ELF-1 (cell line): ENCODE data around the gene SH3GL3.

Experiments used
- DNase-seq: peaks from one replicate; pipeline ENCODE4 v3.0.0-alpha.2; 2016; ENCODE audit warnings: low read depth, low spot score

Gene SH3GL3

DNA sequence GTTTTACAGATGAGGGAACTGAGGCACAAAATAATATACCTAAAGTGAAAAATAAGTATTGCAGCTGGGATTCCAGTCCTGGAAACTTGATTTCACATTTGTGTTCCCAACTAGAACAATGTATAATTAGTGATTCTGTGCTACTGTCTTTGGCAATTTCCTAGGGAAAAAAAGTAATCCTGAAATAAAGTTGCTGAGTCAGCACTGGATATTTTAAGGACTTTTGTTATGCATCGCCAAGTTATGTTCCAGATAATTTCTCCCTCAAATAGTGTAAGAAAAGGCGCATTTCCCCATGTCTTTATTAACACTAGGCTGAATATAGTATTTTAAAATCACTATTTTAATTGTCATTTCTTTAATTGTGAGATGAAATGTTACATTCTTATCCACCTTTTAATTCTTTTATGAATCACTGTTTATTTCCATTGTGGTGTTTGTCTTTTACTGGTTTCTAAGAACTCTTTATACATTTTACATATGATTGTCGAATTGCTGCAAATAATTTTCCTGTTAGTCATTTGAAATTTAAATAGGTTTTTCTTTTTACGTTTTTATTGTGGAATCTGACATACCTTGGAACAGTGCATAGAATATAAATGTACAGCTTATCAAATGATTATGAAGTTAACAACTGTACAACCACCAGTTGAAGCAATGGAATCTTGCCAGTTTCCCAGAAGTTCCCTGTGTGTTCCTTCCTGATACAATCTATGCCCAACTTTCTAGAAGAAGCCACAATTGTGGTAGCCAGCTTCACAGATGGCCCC, 56.6 kb downstream of the SH3GL3 start:
- no peak for DNase-seq

DNA sequence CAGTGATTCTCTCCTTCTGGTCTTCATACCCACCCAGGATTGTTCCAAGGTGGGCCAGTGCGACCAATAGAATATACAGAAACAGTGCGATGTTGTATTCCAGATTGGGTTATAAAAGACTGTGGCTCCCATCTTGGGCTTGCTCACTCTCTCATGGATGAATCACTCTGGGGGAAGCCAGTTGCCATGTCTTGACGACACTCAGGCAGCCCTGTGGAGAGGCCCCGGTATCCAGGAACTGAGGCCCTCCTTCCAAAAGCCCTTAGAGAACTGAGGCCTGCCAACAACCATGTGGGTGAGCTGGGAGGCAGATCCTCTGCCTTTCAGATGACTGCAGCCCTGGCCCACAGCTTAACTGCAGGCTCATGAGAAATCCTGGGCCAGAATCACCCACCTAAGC, 57.2 kb downstream of the SH3GL3 start:
- peak; percentile 13 for DNase-seq

DNA sequence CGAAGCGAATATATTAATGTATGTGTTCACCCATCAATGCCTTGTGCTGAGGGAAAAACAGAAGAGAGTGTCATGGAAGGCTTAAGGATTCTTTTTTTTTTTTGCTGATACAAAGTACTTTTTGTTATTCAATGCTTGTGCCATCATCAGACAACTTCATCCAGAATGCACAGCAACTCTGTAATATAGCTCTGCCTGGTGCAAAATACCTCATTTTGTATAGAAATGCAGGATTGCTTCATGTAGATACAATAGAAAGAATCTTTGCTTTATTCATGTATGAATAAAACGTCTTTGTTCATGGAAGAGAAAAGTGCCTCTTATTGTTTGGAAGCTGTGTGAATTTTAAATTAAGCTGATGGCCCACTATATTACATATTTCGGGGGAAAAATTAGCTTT, 62.9 kb downstream of the SH3GL3 start:
- no peak for DNase-seq

DNA sequence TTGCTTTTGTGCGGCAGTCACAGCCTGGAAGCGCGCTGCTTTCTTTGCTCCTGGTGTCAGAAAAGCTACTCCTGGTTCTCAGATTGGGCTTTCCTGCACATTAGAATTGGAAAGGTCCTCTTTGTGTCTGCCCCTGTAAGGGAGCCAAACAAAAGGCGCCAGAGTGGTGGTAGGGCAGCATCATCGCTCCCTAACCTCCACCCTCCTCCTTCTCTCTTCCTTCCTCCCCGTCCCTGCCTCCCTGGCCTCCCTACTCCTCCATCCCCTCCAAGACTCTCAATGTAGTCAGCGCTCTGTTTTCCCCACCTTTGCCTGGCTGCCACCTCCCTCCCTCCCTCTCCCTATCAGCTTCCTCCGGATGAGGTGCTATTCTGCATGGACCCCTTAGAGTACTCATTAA, 65.3 kb downstream of the SH3GL3 start:
- DNase-seq = no peak

DNA sequence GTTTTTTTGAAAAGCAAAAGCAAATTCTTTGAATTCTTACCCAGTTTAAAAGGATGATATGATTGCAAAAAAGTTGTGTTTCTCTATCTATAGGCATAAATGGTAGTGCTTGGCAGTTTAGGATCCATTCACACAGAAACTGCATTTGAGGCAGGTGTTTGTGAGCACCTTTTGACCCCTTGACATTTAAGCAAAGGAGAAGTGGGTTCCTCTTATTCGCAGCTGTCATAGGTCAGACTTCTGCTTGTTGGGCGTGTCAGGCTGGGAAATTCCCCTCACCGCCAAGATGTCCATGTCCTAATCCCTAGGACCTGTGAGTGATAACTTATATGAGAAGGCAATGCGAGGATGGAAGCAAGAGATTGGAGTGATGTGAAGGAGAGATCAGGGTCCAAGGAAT, 67.4 kb downstream of the SH3GL3 start:
- DNase-seq = no peak

DNA sequence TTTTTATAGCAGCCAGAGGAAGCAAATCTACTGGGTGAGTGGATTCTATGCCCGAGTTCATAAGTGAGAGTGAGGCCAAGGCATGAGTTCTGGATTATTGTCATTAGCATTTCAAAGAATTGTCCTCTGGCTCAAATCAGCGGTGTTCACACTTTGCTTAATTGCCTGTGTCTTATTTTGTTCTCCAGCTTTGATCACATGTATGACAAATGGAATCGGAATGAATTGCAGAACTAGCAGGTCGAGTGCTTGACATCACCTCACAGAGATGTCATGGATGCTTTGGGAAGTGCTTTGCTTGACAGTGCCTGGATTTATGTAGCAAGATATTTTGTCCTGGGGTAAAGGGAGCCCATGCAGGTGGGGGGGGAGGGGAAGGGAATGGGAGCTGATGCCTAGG, 68.0 kb downstream of the SH3GL3 start:
- no peak for DNase-seq

DNA sequence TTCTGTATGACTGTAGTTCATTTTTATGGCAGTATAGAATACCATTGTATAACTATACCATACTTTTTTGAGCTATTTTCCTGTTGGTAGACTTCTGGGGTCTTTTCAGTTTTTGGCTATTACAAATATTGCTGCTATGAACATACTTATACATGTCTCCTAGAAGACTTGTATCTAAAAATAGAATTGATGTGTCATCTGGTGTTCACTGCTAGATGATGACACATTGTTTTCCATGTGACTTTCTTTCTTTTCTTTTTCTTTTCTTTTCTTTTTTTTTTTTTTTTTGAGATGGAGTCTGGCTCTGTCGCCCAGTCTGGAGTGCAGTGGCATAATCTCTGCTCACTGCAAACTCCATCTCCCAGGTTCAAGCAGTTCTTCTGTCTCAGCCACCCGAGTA, 69.8 kb downstream of the SH3GL3 start:
- DNase-seq = no peak

DNA sequence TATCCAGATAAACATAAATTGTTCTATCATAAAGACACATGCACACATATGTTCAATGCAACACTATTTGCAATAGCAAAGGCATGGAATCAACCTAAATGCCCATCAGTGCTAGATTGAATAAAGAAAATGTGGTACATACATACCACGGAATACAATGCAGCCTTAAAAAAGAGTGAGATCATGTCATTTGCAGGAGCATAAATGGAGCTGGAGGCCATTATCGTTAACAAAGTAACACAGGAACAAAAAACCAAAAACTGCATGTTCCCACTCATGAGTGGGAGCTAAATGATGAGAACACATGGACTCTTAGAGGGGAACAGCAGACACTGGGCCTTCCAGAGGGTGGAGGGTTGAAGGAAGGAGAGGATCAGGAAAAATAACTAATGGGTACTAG, 79.2 kb downstream of the SH3GL3 start:
- DNase-seq = no peak

DNA sequence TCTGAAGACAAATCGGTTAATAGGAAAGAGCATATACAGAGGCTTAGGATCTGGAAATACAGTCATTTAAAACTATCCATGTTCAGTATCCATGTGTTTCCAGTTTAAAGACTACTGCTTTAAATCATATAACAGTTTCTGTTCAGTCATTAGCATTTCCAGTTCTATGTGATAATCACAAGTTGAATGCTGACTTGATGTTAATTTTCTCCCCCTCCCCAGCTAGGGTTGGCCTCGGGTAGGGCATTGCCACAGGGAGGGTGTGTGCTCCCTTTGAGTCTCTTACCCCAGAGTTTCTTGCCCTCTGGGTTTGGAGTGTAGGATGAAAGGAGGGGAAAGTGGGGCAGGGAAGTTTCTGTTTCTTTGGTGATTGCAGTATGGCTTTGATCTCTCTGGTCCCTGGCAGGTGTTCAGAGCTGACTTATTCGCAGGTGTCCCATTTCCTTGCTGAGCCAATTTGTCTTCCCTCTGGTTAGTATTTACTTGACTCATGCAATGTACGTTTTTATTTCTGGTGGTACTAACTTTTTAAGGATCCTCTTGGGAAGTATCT, 86.3 kb downstream of the SH3GL3 start:
- no peak for DNase-seq

DNA sequence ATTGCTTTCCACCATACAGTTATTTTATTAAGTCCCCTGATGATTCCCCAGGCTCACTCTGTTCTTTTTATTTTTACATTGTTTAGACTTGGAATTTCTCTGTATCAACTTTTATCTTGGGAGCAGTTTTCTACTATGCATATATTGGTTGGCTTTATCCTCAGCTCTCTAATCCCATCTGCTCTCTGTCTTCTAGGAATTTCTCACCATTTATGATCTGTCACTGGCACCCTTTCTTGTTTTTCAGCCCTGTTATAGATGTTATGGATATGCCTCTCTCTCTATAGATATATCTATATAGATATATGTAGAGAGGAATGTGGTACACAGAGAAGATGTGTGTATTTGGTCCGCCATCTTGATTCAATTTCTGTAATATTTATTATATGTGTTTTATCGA, 90.5 kb downstream of the SH3GL3 start:
- no peak for DNase-seq

DNA sequence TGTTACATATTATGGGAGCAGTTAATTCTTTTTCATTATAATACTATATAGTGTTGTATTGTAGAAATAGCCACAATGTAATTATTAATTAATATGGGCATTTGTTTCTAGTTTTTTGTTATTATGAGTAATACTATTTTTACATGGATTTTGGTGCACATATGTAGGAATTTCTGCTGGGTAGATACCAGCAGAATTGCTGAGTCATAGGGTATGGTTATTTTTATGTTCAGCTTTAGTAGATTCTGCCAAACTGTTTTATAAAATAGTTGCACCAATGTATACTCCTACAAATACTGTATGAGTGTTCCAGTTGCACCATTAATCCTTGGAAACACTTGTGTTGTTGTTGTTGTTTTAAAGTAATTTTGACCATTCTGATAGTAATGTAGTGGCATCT, 91.5 kb downstream of the SH3GL3 start:
- no peak for DNase-seq

DNA sequence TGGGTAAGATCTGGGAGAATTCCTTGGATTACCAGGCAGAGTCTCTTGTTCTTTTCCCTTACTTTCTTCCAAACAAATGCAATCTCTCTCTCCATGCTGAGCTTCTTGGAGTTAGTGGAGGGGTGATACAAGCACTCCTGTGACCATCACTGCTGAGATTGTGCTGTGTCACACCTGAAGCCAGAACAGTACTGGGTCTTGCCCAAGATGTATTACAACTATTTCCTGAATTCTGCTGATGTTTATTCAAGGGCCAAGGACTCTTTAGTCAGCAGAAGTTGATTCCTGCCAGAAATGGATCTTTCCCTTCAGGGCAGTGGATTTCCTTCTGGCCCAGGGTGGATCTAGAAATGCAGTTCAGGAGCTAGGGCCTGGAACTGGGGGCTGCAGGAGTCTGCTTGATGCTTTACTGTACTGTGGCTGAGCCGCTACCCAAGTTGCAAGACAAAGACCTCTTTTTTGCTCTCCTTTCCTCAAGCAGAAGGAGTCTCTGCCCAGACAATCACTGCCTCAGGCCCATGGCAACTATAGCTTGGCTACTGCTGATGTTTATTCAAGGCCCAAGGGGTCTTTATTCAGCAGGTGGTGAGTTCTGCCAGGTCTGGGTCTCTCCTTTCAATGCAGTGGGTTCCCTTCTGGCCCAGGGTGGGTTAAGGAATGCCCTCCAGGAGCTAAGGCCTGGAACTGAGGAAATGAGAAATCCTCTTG, 98.8 kb downstream of the SH3GL3 start:
- DNase-seq = peak; percentile 60

DNA sequence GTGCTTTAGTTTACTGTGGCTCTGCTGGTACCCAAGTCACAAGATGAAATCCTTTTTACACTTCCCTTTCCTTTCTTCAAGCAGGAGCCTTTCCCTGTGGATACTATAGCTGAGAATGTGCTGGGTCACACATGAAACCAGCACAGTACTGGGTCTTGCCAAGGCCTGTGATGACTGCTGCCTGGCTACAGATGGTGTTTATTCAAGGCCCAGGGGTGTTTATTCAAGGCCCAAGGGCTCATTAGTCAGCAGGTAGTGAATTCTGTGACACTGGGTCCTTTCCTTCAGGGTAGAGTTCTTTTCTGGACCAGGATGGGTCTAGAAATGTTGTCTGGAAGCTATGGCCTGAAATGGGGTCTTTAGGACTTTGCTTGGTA, 99.4 kb downstream of the SH3GL3 start:
- no peak for DNase-seq

DNA sequence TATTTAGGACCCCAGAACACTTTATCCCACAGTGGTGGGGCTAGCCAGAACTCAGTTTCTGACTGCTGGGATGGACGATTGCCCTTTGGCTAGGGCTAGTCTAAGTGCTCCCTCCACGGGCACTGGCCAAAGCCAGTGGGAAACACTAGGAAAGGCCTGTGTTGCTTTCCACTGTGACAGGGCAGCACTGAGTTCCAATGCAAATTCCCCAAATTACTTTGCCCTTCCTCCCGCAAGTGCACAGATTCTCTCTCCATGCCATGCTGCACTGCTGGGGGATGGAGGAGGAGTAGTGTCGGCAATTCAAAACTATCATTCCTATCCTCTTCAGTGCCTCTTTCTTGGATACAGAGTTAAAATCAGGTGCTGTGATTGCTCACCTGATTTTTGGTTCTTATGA, 100.0 kb downstream of the SH3GL3 start:
- DNase-seq = no peak

DNA sequence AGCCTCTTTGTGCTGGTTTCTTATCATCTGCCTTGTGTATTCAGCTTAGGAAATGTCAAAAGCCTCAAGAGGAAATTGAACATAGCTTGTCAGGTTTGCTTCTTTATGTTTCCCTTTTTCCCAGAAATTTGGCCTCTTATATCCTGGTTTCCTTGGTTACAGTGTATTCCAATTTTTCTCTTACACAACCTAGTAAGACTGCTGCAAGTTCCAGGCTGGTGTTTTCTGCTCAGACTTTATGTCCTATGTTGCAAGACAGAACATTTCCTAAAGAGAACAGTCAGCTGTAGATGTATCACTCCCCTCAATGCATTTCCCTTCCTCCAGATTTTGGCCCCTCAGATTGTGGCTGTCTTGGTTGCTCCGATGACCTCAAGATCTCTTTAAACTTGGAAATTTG, 102.5 kb downstream of the SH3GL3 start:
- DNase-seq = no peak

DNA sequence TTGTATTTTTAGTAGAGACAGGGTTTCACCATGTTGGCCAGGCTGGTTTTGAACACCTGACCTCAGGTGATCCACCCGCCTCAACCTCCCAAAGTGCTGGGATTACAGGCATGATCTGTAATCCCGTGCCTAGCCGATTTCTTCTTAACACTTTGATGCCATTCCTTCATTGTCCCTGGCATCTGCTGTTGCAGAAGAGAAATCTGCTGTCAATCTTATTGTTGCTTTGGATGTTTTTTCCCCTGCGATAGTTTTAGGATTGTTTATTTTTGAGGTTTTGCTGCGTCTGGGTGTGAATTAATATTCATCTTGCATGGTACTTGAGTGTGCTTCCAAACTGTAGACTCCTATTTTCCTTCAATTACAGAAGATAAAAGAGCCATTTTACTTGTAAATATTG, 107.4 kb downstream of the SH3GL3 start:
- DNase-seq = no peak

DNA sequence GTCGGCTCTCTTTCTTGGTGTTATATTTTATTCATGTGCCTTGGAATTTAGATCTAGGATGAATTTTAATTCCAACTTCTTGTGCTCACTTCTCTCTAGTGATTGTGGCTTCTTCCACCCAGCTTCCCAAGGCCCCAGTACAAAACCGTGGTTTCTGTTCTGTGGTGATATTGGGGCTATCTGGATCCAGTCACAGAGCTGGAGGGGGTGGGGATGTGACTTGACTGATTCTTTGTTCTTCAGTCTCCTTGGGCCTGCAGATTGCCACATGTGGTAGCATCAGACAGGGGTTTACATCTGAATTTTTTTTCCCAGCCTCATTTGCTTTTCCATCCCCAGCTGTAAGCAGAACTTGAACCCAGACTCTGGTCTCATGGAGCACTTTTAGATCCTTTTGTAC, 108.2 kb downstream of the SH3GL3 start:
- DNase-seq = no peak

DNA sequence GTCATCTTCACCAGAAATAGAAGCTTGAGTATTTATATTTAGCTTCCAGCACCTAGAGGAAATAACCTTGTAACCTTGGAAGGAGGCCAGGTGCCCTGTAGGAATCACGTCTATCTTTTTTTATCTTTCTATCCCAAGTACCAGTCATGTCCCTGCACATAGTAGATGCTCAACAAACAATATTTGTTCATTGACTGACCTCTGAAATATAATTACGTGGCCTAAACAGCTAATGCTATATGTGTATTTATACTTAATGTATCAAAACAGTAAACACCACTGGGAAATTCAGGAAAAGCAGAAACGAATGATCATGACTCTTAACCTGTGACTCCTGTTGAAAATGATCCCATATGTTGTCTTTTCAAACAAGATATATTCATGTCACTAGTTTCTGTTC, 108.9 kb downstream of the SH3GL3 start:
- no peak for DNase-seq

DNA sequence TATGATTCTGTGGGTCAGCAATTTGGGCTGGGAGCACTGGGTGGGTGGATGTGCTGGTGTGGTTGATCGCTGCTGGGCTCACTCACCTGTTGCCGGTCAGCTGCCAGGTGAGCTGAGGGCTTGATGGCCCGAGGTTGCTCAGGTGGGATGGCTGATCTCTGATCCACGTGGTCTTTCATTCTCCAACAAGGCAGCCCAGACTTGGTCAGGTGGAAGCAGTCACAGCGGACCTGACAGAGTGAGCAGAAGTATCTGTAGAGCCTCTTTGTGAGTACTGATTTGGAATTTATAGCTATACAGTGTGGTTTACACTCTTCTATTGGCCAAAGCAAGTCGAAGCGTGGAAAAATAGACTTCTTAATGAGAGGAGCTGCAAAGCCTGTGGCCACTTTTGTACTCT, 109.6 kb downstream of the SH3GL3 start:
- no peak for DNase-seq

DNA sequence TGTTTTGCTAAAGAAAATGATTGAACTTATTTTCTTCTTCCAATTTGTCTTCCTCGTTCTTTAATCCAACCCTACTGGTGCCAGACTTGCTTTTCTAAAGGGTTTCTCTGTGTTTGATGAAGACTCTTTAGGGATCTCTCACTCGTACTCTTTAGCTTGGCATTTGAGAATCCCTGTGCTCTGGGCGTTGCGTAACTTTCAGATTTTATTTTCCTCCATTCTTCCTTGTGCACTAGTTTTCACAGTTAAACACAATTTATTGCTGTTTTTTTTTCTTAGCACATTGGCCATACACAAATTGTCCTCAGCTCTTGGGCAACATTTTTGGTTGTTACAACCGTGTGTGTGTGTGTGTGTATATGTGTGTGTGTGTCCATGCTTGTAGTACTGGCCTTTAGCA, 111.0 kb downstream of the SH3GL3 start:
- DNase-seq = no peak

DNA sequence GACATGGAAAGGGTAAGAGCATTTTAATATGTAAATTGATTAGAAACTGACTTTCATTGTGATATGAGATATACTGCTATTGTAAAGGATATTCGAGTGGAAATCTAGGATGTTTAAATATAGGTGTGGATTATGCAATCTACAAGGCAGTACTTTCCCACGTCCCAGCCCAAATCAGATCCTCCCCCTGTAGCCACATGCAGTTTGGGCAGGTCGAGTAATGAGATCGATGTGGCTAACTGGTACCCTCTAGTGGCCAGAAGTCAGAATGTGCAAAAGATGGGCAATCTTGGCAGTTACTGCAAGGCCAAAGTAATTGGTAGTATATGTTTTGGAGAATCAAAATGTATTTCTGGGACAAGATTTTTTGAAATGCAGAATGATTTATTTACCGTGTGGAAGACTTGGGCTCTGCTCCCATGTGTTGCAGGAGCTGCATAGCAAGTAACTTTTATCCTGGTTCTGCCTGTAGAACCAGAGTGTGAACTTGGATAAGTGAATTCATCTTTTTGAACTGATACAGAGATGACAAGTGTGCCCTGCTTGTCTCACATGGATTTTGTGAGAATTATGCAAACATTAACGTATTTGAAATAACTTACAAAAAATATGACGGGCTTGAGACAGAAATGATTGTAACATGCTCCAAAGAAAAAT, 112.3 kb downstream of the SH3GL3 start:
- DNase-seq = peak; percentile 62

DNA sequence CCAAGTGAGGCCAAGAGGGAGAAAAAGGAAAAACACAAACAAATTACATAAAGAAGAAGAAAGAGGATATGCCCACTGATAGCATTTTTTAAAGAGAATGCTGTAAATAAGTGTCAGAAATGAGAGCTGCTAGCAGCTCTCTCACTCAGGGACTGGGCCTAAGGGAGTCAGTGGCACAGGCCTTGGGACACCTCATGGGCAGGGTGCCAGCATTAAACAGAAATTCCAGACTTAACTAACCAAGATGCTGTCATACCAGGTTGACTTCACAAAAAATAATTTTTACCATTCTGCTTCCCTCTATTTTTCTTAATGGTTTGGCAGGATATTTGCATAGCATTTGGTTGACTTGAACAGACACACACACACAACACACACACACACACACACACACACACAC, 114.5 kb downstream of the SH3GL3 start:
- no peak for DNase-seq

DNA sequence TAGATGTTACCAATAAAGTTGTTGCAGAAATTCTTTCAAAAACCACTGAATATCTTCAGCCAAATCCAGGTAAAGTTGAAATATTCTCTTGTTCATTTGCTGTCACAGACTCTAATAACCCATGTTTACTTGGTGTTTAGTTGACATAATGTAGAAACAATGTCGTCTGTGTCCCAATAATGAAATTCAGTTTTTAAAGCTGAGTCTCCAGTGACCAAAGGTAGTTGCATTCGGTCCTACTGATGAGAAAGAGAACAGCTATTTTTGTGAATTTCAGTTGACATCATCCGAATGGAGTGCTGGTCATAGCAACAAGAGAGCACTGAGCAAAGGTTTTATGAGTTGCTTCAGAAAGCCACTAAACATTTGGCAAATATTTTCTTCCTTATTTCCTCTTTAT, 118.0 kb downstream of the SH3GL3 start:
- DNase-seq = no peak
